GM10847 (cell line): ENCODE measurements around the gene ATG3.

Experiments
- POLR2A ChIP-seq: IDR thresholded peaks from 2 replicates; pipeline ENCODE4 v1.6.1; 2011; ENCODE audit not compliant: insufficient read length; ENCODE audit errors: extremely low read depth

Gene ATG3

GRCh38 chr3:112579232-112579631 lies 17.5 kb upstream of the ATG3 start:
- no peak for TF ChIP-seq POLR2A

GRCh38 chr3:112572701-112573100 lies 10.9 kb upstream of the ATG3 start:
- no peak for TF ChIP-seq POLR2A

- no peak for TF ChIP-seq POLR2A
These were observed 7.5 kb upstream of the ATG3 start for GRCh38 chr3:112569265-112569664.

GRCh38 chr3:112568642-112569041 lies 6.9 kb upstream of the ATG3 start:
- TF ChIP-seq POLR2A, result no peak

- TF ChIP-seq POLR2A, result no peak
These were observed 3.2 kb upstream of the ATG3 start for GRCh38 chr3:112564940-112565305.

GRCh38 chr3:112561484-112561733 lies 353 bp downstream of the ATG3 start:
- TF ChIP-seq POLR2A, result no peak

- no peak for TF ChIP-seq POLR2A
These were observed 860 bp downstream of the ATG3 start for GRCh38 chr3:112560721-112561483.

- no peak for TF ChIP-seq POLR2A
These were observed 1.5 kb downstream of the ATG3 start for GRCh38 chr3:112560307-112560706.

GRCh38 chr3:112557976-112558375 lies 3.8 kb downstream of the ATG3 start:
- no peak for TF ChIP-seq POLR2A

GRCh38 chr3:112555535-112556170 lies 6.1 kb downstream of the ATG3 start:
- TF ChIP-seq POLR2A, result no peak

- TF ChIP-seq POLR2A, result no peak
These were observed 10.9 kb downstream of the ATG3 start for GRCh38 chr3:112550859-112551258.

- no peak for TF ChIP-seq POLR2A
These were observed 15.5 kb downstream of the ATG3 start for GRCh38 chr3:112546216-112546759.

GRCh38 chr3:112539825-112540650 lies 21.7 kb downstream of the ATG3 start:
- TF ChIP-seq POLR2A, result no peak

GRCh38 chr3:112531358-112531781 lies 30.4 kb downstream of the ATG3 start:
- TF ChIP-seq POLR2A, result no peak

GRCh38 chr3:112530573-112530972 lies 31.2 kb downstream of the ATG3 start:
- TF ChIP-seq POLR2A, result no peak

- TF ChIP-seq POLR2A, result no peak
These were observed 42.2 kb downstream of the ATG3 start for GRCh38 chr3:112519424-112520001.

GRCh38 chr3:112514527-112515128 lies 47.1 kb downstream of the ATG3 start:
- no peak for TF ChIP-seq POLR2A
